Glomerular visceral epithelial cell (primary cell): ENCODE results near the gene PIGN.

Source experiments
- DNase-seq: peaks from one replicate; pipeline ENCODE4 v3.0.0-alpha.2; 2016; ENCODE audit errors: extremely low spot score

The PIGN gene

DNA sequence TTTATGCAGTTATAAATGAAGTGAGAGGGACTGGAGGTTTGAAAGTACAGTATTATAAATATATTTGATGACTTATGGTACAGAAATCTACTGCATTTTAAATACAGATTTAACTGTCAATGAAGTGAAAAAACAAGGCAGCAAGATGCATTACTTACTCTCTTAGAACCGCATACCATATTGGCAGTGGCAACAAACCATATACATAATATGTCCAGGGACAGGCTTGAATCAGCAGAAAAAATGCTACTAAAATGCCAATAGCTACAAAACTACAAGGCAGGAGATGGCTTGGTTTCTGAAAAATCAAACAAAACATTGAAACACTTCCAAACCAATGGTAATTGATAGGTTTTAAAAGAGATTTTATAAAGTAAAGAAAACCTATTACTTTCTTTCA, 77.2 kb downstream of the PIGN start:
- DNase-seq: no peak

DNA sequence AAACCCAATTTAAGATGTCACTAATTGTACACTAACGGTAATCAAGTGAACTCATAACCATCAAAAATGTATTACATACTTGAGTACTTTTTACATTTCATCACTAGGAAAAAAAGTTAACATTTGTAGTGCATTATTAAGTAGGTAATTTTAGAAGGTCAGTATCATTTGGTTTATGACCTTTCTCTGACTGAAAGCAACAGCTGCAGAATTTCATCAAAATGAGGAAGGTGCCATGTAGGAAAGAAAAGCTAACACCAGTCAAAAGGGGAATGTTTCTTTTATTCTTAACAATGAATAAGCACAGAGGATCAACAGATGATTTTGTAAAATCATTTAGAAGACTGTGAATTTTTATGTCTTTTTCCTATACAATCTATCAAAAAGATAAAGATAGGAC, 79.0 kb downstream of the PIGN start:
- no peak for DNase-seq

DNA sequence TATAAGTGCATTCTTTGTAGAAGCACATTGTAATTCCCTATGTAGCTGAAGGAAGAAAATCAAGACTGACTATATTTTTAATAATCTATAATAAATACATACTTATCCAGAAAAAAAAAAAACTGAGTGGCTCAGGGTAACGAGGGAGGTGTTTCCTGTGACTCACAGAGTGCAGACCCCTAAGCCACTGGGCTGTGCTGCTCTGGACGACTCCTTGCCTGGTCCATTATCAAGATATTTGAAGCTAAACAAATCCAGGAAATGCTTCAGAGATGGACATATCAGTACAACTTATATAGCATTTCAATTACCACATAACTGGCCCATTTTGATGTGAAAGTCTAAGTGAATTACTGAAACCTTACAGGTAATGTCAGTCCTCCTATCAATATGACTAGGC, 80.6 kb downstream of the PIGN start:
- DNase-seq: no peak

DNA sequence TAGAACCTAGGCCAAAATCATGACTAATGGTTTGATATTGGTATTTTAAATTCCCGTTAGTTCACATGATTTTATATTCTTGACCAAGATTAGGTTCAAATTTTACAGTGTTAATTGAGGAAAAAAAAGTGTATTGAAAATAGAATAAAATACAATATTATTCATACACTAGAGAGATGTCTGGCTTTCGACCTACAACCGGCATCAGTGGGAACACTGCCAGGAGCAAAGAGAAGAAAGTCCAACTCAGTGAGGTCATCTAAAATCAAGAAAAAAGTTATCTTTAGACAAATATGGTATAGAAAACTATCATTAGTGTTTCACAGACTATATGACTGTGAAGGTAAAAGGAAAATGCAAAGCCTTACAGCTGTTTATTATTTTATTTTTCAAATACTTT, 81.5 kb downstream of the PIGN start:
- no peak for DNase-seq

- no peak for DNase-seq
Measured at GRCh38 chr18:62102221-62102620, 84.6 kb downstream of the PIGN start.

DNA sequence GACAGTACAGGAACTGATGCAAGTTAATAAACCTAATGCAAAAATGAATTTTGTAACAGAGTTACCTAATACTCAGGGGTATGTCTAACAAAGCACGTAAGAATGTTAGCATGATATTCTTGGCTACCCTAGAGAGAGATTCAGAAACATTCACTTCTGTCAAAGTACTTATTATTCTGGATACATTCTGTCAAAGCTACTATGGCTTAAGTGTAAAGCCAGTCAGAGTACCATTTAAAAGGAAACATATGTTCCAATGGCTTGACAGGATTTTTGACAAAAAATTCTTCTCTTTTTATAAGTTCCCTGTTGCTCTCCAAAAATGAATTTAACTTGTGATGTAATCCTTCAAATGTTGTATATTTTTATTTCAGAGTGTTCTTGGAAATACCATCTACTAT, 85.5 kb downstream of the PIGN start:
- DNase-seq: no peak

- no peak for DNase-seq
Measured at GRCh38 chr18:62098960-62099359, 87.9 kb downstream of the PIGN start.

DNA sequence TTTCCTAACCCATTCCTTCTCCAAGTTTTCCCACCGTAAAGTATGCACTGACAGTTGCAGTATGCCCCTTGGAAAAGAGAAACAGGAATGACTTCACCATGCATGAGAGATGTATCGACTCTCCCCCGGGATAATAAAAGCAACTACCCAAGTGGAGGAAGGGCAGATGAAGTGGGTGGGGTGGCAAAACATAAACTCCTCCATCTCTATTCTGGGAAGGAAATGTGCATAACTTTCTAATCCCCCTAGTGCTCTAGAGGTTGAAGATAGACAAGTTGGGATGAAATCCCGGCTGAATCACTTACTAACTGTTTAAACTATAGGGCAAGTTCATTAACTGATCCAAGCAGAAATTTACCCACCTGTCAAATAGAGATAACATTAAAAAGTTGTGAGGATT, 89.2 kb downstream of the PIGN start:
- no peak for DNase-seq

DNA sequence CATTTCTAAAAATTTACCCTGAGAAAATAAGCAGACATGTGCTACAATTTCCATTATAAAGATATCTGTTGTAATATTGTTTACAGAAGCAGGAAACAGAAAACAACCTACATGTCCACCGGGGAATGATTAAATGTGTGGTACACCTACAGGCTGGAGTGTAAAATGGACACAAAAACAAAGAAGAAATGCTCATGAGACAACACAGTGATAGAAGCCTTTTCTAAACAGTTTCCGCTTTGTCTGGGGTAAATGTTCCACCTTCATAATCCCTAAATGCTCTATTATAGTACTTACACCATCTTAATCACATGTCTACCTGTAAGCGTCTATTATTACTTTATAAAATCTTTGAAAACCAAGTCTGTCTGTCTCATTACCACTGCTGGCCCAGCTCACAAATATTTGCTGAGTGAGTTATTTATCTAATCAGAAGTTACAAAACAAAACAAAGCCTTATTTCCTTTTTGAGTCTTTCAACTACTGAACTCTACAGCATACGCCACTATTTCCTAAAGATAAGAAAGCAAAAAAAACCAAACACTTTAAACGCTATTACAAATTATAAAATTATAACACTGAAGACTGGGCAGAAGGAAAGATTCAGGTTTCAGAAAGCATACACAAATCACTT, 95.3 kb downstream of the PIGN start:
- no peak for DNase-seq

DNA sequence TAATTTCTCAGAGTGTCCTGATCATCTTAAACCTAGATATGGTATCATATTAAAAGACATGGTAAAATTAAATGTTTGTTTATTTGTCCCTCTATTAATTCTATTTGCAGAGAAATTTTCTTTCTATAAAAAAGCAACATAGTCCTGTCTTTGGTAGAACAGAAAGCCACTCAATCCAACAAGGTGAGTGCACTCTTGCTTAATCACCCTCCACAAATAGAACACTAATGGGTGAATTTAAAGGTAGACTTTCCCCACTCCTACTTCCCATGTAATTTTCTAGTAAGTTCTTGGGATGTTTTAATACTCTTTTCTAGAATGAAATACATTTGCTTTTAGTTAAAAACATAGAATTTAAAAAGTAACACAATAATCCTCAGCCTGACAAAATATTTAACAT, 97.7 kb downstream of the PIGN start:
- DNase-seq: no peak

GRCh38 chr18:62088156-62088555, 98.7 kb downstream of the PIGN start:
- DNase-seq: no peak

GRCh38 chr18:62085756-62086155, 101.1 kb downstream of the PIGN start:
- no peak for DNase-seq

GRCh38 chr18:62081761-62082294, 105.0 kb downstream of the PIGN start:
- no peak for DNase-seq

DNA sequence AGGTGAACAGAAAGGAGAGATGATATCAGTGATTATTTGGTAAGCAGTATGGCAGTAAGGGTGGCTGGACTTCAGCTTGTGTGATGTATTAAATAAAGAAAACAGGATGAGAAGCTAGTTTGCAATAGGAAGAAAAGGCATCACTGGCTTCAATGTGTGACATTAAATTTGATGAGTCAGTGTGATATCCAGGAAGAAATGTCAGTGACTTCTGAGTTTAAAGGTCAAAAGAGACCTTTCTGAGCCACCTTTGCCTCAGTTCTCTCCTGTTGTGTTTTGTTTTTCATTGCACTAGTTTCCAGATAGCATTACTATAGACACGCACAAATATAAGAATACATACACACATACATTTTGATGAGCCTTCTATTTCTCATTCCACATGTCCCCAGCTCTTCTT, 105.6 kb downstream of the PIGN start:
- DNase-seq: no peak

DNA sequence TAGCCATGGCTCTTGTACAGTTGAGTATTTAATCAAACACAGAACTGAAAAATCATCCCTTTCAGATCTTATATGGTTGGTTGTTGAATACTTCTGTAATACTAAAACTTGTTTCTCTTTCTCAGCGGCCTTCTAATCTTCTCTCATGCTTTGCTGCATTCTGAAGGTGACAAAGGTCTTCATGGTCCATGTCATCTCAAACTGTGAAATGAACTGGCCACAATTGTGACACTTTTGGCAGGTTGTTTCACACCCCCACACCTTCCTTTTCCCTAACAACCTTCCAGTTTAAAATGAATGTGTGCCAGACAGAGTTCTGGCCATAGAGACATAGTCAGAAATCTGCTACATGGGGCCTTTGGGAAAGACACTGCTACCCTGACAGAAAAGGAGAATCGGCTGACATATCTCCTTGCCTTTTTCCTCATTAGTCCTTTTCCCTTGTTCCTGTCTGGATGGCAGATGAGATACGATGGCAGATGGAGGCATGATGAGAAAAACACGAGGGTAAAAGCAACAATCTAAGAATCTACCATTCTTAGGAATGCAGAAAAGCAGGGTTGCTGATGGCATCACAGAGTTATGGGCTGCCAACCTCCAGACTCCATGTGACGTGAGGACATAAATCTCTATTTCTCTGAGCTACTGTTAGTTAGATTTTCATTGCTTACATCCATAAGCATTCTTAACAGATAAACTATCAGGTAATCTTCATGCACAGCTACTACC, 106.5 kb downstream of the PIGN start:
- no peak for DNase-seq

DNA sequence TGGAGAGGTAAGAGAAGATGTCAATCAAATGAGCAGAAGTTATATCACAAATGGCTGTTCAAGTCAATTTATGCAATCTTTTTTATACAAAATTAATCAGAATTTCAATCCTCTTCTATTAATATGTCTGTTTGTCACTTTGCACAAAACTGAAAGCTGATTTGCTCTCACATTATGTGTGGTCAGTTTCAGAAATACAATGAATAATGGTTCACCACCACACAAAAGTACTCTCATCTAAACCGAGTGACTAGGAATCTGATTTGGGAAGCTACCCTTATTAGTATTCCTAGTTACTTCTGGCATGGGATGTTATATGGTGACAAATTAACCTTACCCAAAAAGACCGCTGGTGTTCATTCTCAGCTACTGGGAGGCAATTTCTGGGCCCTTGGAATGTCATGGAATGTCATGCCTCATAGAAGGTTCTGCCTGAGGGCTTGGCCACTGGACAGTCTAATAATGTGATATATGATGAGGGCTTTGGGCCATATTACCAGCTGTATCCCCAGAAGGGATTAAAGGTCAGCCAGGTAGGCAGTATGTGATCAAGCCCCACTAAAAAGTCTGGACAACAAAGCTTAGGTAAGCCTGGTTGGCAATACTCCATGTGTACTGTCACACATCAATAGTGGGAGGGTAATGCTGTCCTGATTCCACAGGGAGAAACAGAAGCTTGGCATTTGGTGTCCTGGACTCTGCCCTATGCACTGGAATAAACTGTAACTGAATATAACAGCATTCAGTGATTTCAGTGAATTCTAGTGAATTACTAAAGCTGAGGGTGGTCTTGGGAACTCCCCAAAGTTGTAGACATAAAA, 113.2 kb downstream of the PIGN start:
- no peak for DNase-seq

DNA sequence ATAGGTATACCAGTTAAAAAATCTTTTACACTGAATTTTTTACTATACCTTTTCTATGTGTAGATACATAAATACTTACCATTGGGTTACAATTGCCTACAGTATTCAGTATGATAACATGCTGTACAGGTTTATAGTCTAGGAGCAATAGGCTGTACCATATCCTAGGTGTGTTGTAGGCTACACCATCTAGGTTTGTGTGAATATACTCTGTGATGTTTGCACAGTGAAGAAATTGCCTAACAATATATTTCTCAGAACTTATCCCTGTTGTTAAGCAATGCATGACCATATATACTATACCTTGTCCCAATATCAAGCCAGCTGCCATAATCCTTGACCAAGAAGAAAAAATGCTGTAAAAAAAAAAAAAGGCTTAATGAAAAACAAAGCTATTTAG, 114.5 kb downstream of the PIGN start:
- DNase-seq: no peak

DNA sequence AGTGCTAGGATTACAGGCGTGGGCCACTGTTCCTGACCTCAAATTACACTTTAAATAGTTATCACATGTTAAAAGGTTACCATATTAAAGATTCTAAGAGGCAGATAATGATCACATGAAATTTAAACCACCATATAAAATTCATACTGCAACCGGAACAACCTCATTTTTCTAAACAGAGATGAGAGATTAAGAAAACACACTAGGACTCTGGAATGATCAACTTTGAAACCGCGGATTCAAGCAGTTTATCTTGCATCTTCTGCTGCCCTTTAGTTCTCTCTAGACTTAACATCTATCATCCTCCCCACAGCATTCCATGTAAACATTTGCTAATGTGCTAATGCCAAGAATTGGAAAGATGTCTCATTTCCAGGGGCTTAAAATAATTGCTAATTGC, 115.8 kb downstream of the PIGN start:
- DNase-seq: no peak

DNA sequence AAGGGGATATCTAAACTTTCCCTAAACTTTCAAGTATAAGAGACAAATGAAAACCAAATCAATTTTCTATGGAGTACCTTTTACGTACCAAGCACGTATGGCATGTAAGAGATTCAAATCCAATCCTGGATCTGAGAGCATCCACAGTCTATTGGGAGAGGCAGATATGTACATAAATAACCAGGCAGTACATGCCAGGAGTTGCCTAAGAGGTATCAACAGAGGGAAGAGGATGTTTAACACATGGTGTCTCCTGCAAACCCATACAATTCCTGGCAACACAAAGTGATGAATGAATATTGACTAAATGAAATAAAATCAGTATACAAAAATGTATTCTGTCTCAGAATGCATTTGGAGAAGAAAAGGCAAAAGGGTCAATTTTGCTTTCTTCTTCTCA, 116.6 kb downstream of the PIGN start:
- DNase-seq: no peak

DNA sequence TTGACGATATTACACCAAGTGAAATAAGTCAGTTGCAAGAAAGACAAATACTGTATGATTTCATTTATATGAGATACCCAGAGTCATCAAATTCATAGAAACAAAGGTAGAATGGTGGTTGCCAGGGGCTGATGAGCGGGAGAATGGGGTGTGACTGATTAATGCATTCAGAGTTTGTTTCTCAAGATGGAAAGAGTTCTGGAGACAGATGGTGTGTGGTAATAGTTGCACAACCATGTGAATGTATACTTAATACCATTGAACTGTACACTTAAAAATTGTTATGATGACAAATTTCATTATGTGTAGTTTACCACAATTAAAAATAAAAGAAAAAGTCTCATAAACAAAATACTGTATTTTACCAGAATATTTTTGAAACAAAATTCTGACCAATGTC, 117.3 kb downstream of the PIGN start:
- DNase-seq: no peak

- no peak for DNase-seq
Measured at GRCh38 chr18:62066102-62066818, 120.6 kb downstream of the PIGN start.

GRCh38 chr18:62064361-62064760, 122.5 kb downstream of the PIGN start:
- DNase-seq: no peak
